NCI-H2171 (cell line): Measurements from ENCODE around the gene CUX1.
"Not testable (repeated sequence)": the region's sequence is repeated elsewhere in the genome, so short reads cannot be mapped to it uniquely, and the experiment has no call there.

Experiments used
- DNase-seq: peaks from one replicate; lab custom pipeline; 2025; lab: John Stamatoyannopoulos, UW

Gene CUX1

GRCh38 chr7:101854084-101854865, 36.8 kb downstream of the CUX1 start:
- no peak for DNase-seq

- no peak for DNase-seq
Observed at GRCh38 chr7:101856473-101857357, 39.3 kb downstream of the CUX1 start.

GRCh38 chr7:101857358-101857811, 40.0 kb downstream of the CUX1 start:
- no peak for DNase-seq

GRCh38 chr7:101858437-101859385, 41.3 kb downstream of the CUX1 start:
- no peak for DNase-seq

GRCh38 chr7:101859411-101860106, 42.1 kb downstream of the CUX1 start:
- DNase-seq = no peak

- no peak for DNase-seq
Observed at GRCh38 chr7:101860316-101861217, 43.1 kb downstream of the CUX1 start.

GRCh38 chr7:101861218-101861775, 43.9 kb downstream of the CUX1 start:
- DNase-seq = no peak

- DNase-seq = no peak
Observed at GRCh38 chr7:101862280-101863220, 45.1 kb downstream of the CUX1 start.

GRCh38 chr7:101863598-101863997, 46.2 kb downstream of the CUX1 start:
- DNase-seq = no peak

- no peak for DNase-seq
Observed at GRCh38 chr7:101864039-101864438, 46.6 kb downstream of the CUX1 start.

- DNase-seq = no peak
Observed at GRCh38 chr7:101865031-101865430, 47.6 kb downstream of the CUX1 start.

- no peak for DNase-seq
Observed at GRCh38 chr7:101865455-101865854, 48.0 kb downstream of the CUX1 start.

- no peak for DNase-seq
Observed at GRCh38 chr7:101866328-101866727, 48.9 kb downstream of the CUX1 start.

- no peak for DNase-seq
Observed at GRCh38 chr7:101867265-101867664, 49.8 kb downstream of the CUX1 start.

- not testable (repeated sequence) for DNase-seq
Observed at GRCh38 chr7:101867681-101868080, 50.3 kb downstream of the CUX1 start.

GRCh38 chr7:101868191-101868950, 50.9 kb downstream of the CUX1 start:
- no peak for DNase-seq

GRCh38 chr7:101869026-101869900, 51.8 kb downstream of the CUX1 start:
- DNase-seq = no peak
